Left forelimb (tissue), 1 donor: Measurements from ENCODE around the gene COPB2.

Experiments used
- DNase-seq: peaks from one replicate; pipeline ENCODE4 v3.0.0-alpha.2; 2018; ENCODE audit warnings: low spot score

Gene COPB2

GRCh38 chr3:139307601-139308555, 81.6 kb downstream of the COPB2 start:
- DNase-seq, result no peak
